IMR-90 (cell line): ENCODE measurements around the gene PDCD1. TPM values are rescaled to one million over a fixed set of nuclear protein-coding genes. Genes with fewer than 3 reads are reported as not detected.

Source experiments
- ATAC-seq: fragments of 200-7000 bp; cut with Tn5 transposase; 2 replicates; pipeline ENCODE4 v1.9.1; 2020; ENCODE audit warnings: low read depth, mild to moderate bottlenecking, moderate library complexity
- BruUV-seq: library from RNA; stranded (reverse); fragments of 400-500 nt; replicated peaks from 2 replicates; lab custom pipeline; 2021; lab: Mats Ljungman, UMichigan
- CTCF ChIA-PET: fragments of 300-600 bp; formaldehyde crosslinking; extraction: SDS; loops from one replicate; lab custom pipeline; 2021; ENCODE audit warnings: antibody characterized with exemption; lab: Yijun Ruan, JAX
- POLR2A ChIA-PET: fragments of 300-600 bp; sonication (Branson Sonifier 250); formaldehyde crosslinking; loops from one replicate; lab custom pipeline; 2022; ENCODE audit warnings: antibody characterized with exemption; ENCODE audit not compliant: unreplicated experiment; lab: Charles Lee
- DNase-seq: peaks from one replicate; pipeline ENCODE4 v3.0.0; 2013
- H2AFZ ChIP-seq: replicated peaks from 2 replicates; pipeline ENCODE3; 2013; ENCODE audit warnings: low read length, mild to moderate bottlenecking; ENCODE audit not compliant: poor library complexity
- H2AK5ac ChIP-seq: 2 replicates; pipeline ENCODE4 v1.6.1; 2013; ENCODE audit warnings: low read depth, low read length, inconsistent platforms
- H2AK9ac ChIP-seq: replicated peaks from 2 replicates; pipeline ENCODE3; 2013; ENCODE audit warnings: mild to moderate bottlenecking, low read depth, low read length, moderate library complexity; ENCODE audit not compliant: poor library complexity
- H2BK120ac ChIP-seq: 2 replicates; pipeline ENCODE4 v1.6.1; 2013; ENCODE audit warnings: low read depth, low read length, inconsistent platforms
- H2BK15ac ChIP-seq: 3 replicates; pipeline ENCODE4 v1.6.1; 2013; ENCODE audit warnings: low read depth, low read length, inconsistent platforms
- H2BK20ac ChIP-seq: 2 replicates; pipeline ENCODE4 v1.6.1; 2013; ENCODE audit warnings: low read depth, mild to moderate bottlenecking, inconsistent platforms, low read length, moderate library complexity
- H2BK5ac ChIP-seq: 2 replicates; pipeline ENCODE4 v1.6.1; 2013; ENCODE audit warnings: mild to moderate bottlenecking, low read depth, low read length, inconsistent platforms; ENCODE audit not compliant: poor library complexity, severe bottlenecking
- H3K14ac ChIP-seq: replicated peaks from 2 replicates; pipeline ENCODE4 v1.6.1; 2013; ENCODE audit warnings: low read depth, low read length, inconsistent platforms
- H3K18ac ChIP-seq: 2 replicates; pipeline ENCODE4 v1.6.1; 2013; ENCODE audit warnings: low read depth, low read length, control low read depth
- H3K23ac ChIP-seq: 2 replicates; pipeline ENCODE4 v1.6.1; 2013; ENCODE audit warnings: low read depth, low read length, inconsistent platforms
- H3K27ac ChIP-seq: 2 replicates; pipeline ENCODE4 v1.5.1; 2013; ENCODE audit warnings: mild to moderate bottlenecking, control low read depth, low read length; ENCODE audit not compliant: insufficient read depth
- H3K27me3 ChIP-seq: 2 replicates; pipeline ENCODE4 v1.6.1; 2013; ENCODE audit warnings: low read length; ENCODE audit not compliant: control insufficient read depth, insufficient read depth
- H3K36me3 ChIP-seq: 2 replicates; pipeline ENCODE4 v1.6.1; 2013; ENCODE audit warnings: low read length, mixed read lengths; ENCODE audit not compliant: control insufficient read depth, insufficient read depth
- H3K4ac ChIP-seq: 2 replicates; pipeline ENCODE4 v1.6.1; 2013; ENCODE audit warnings: low read depth, low read length, inconsistent platforms
- H3K4me1 ChIP-seq: 2 replicates; pipeline ENCODE4 v1.6.1; 2013; ENCODE audit warnings: low read length, mixed read lengths; ENCODE audit not compliant: control insufficient read depth, insufficient read depth
- H3K4me2 ChIP-seq: 2 replicates; pipeline ENCODE4 v1.6.1; 2013; ENCODE audit warnings: low read depth, mild to moderate bottlenecking, control low read depth, low read length, moderate library complexity
- H3K4me3 ChIP-seq: 2 replicates; pipeline ENCODE4 v1.5.1; 2013; ENCODE audit warnings: low read depth, mild to moderate bottlenecking, control low read depth, low read length, moderate library complexity; ENCODE audit not compliant: insufficient read depth
- H3K56ac ChIP-seq: 2 replicates; pipeline ENCODE4 v1.6.1; 2013; ENCODE audit warnings: low read length, inconsistent platforms; ENCODE audit not compliant: insufficient read depth; ENCODE audit errors: extremely low read depth
- H3K79me1 ChIP-seq, 2 experiments: 2 replicates each; pipeline ENCODE4 v1.6.1; 2013; ENCODE audit warnings: low read length in 2 of 2, inconsistent platforms in 1 of 2, low read depth in 1 of 2
- H3K9ac ChIP-seq: 2 replicates; pipeline ENCODE4 v1.6.1; 2013; ENCODE audit warnings: low read depth, low read length, control low read depth
- H3K9me1 ChIP-seq: 2 replicates; pipeline ENCODE4 v1.6.1; 2013; ENCODE audit warnings: low read length, inconsistent platforms; ENCODE audit not compliant: insufficient read depth
- H3K9me3 ChIP-seq: 2 replicates; pipeline ENCODE4 v1.6.1; 2013; ENCODE audit warnings: low read length; ENCODE audit not compliant: control insufficient read depth, insufficient read depth
- H4K20me1 ChIP-seq: 2 replicates; pipeline ENCODE4 v1.6.1; 2013; ENCODE audit warnings: low read length, inconsistent platforms; ENCODE audit not compliant: insufficient read depth
- H4K5ac ChIP-seq: 2 replicates; pipeline ENCODE4 v1.6.1; 2013; ENCODE audit warnings: mild to moderate bottlenecking, low read depth, low read length, control low read depth
- H4K8ac ChIP-seq, 2 experiments: 2 replicates each; pipeline ENCODE4 v1.6.1; 2013; ENCODE audit warnings: low read depth in 2 of 2, low read length in 2 of 2, control low read depth in 1 of 2, inconsistent platforms in 1 of 2
- H4K91ac ChIP-seq: 2 replicates; pipeline ENCODE4 v1.6.1; 2013; ENCODE audit warnings: low read depth, low read length, inconsistent platforms; ENCODE audit not compliant: insufficient read depth
- BHLHE40 ChIP-seq: fragments of 150-350 bp; IDR thresholded peaks from 2 replicates; pipeline ENCODE4 v1.6.1; 2016; ENCODE audit warnings: mild to moderate bottlenecking, low read depth, low read length
- CEBPB ChIP-seq: IDR thresholded peaks from 2 replicates; pipeline ENCODE4 v1.6.1; 2012; ENCODE audit warnings: low read depth, low read length, improper control_type of control experiment
- CHD1 ChIP-seq: IDR thresholded peaks from 2 replicates; pipeline ENCODE4 v1.6.1; 2012; ENCODE audit warnings: low read depth, low read length, improper control_type of control experiment
- CTCF ChIP-seq: conservative IDR thresholded peaks from 2 replicates; pipeline ENCODE4 v1.5.1; 2012; ENCODE audit warnings: mild to moderate bottlenecking, low read depth, low read length, improper control_type of control experiment
- ELK1 ChIP-seq: fragments of 150-350 bp; IDR thresholded peaks from 2 replicates; pipeline ENCODE4 v1.6.1; 2016; ENCODE audit warnings: low read depth, mild to moderate bottlenecking, low read length, moderate library complexity, borderline replicate concordance
- FOS ChIP-seq: fragments of 150-350 bp; IDR thresholded peaks from 2 replicates; pipeline ENCODE4 v1.6.1; 2016; ENCODE audit warnings: low read depth, low read length
- MAFK ChIP-seq: IDR thresholded peaks from 2 replicates; pipeline ENCODE4 v1.6.1; 2012; ENCODE audit warnings: low read depth, low read length, improper control_type of control experiment
- MAZ ChIP-seq: IDR thresholded peaks from 2 replicates; pipeline ENCODE4 v1.6.1; 2012; ENCODE audit warnings: low read depth, mild to moderate bottlenecking, low read length, improper control_type of control experiment, moderate library complexity, borderline replicate concordance
- MXI1 ChIP-seq: IDR thresholded peaks from 2 replicates; pipeline ENCODE4 v1.6.1; 2012; ENCODE audit warnings: low read depth, mild to moderate bottlenecking, low read length, moderate library complexity, borderline replicate concordance
- NFE2L2 ChIP-seq: fragments of 150-350 bp; IDR thresholded peaks from 2 replicates; pipeline ENCODE4 v1.6.1; 2016; ENCODE audit warnings: low read depth, mild to moderate bottlenecking, low read length
- POLR2A ChIP-seq: IDR thresholded peaks from 2 replicates; pipeline ENCODE4 v1.6.1; 2012; ENCODE audit warnings: mild to moderate bottlenecking, low read depth, low read length
- RAD21 ChIP-seq: IDR thresholded peaks from 2 replicates; pipeline ENCODE4 v1.6.1; 2012; ENCODE audit warnings: low read length, improper control_type of control experiment
- RCOR1 ChIP-seq: IDR thresholded peaks from 2 replicates; pipeline ENCODE4 v1.6.1; 2012; ENCODE audit warnings: mild to moderate bottlenecking, low read length, improper control_type of control experiment; ENCODE audit not compliant: insufficient replicate concordance
- RFX5 ChIP-seq: IDR thresholded peaks from 2 replicates; pipeline ENCODE4 v1.8.0; 2012; ENCODE audit warnings: low read depth, mild to moderate bottlenecking, low read length, moderate library complexity
- SMC3 ChIP-seq: fragments of 150-350 bp; IDR thresholded peaks from 2 replicates; pipeline ENCODE4 v1.6.1; 2016; ENCODE audit warnings: low read depth, mild to moderate bottlenecking, antibody characterized with exemption, low read length, moderate library complexity
- USF2 ChIP-seq: fragments of 150-350 bp; IDR thresholded peaks from 2 replicates; pipeline ENCODE4 v1.6.1; 2017; ENCODE audit warnings: mild to moderate bottlenecking, antibody characterized with exemption, low read length, low read depth
- WGBS, 2 experiments: methylation state at CpG; one replicate each; pipeline versions ENCODE4 v1.1.5 to v1.1.7; 2013; ENCODE audit warnings: missing lambda C conversion rate in 2 of 2; ENCODE audit not compliant: insufficient read length in 1 of 2; ENCODE audit errors: extremely low coverage in 2 of 2; 5-methylcytosine and 5-hydroxymethylcytosine counted together
- dilution Hi-C: fragments of 300-500 bp; cut with HindIII; formaldehyde crosslinking; loops from one replicate; pipeline ENCODE4 v1.14.3; 2018; ENCODE audit warnings: low sequenced_read_pairs; ENCODE audit not compliant: unreplicated experiment
- in situ Hi-C: fragments of 300-500 bp; cut with MboI; formaldehyde crosslinking; loops from 3 replicates; pipeline ENCODE4 v1.14.3; 2019; ENCODE audit warnings: low sequenced_read_pairs, inconsistent platforms, mixed read lengths
- intact Hi-C: fragments of 100-400 bp; cut with micrococcal nuclease; formaldehyde crosslinking; loops from 2 replicates; pipeline ENCODE4 v1.10.0; 2022
- polyA plus RNA-seq, 3 experiments: library from polyadenylated mRNA; depleted of rRNA; stranded (reverse); fragments of >200 nt; gene quantifications; 2 replicates each; pipeline ENCODE4 v1.2.3, GENCODE V29; 2012; ENCODE audit warnings: low replicate concordance in 1 of 3
- total RNA-seq: library from RNA; depleted of rRNA; stranded (reverse); fragments of >200 nt; gene quantifications from 2 replicates; pipeline ENCODE4 v1.2.3, GENCODE V29; 2012

Gene PDCD1
- total and polyA plus RNA-seq, 2 of the 4 experiments (the other 2 are of a cell fraction): not detected

- Histone ChIP-seq H3K79me1 (no peaks in the 10 kb centered on the region), H3K36me3 (no peaks in the 10 kb centered on the region), H3K4me1 (no peaks in the 10 kb centered on the region; the same call in 1 of the 2 replicates), H3K18ac (no peak overlapping the region), H3K27ac (no peak overlapping the region), H2AK5ac (no peak overlapping the region; the same call in 1 of the 2 replicates), H3K4ac (no peak overlapping the region), H3K27me3 (peaks cover 4% of the 10 kb centered on the region; the same call in 1 of the 2 replicates), H3K4me2 (no peak overlapping the region), H4K5ac (no peak overlapping the region), H3K9me1 (no peaks in the 10 kb centered on the region), H3K9ac (no peak overlapping the region), H3K23ac (no peak overlapping the region), H3K4me3 (no peak overlapping the region), H3K56ac (no peak overlapping the region), H3K9me3 (no peaks in the 10 kb centered on the region), H2BK5ac (no peak overlapping the region), H4K91ac (no peak overlapping the region), H4K8ac (no peak overlapping the region), H2BK120ac (no peak overlapping the region), H2AFZ (peak overlapping the region; percentile 87), H2BK15ac (no peak overlapping the region), H3K14ac (no peak overlapping the region), H2BK20ac (no peak overlapping the region), H4K20me1 (no peaks in the 10 kb centered on the region), H2AK9ac (no peak overlapping the region)
- TF ChIP-seq USF2: no peak
- no peak for TF ChIP-seq RFX5
- no peak for TF ChIP-seq MAZ
- TF ChIP-seq MXI1: no peak
- no peak for TF ChIP-seq CEBPB
- TF ChIP-seq CTCF: no peak
- TF ChIP-seq BHLHE40: no peak
- no peak for TF ChIP-seq RCOR1
- TF ChIP-seq NFE2L2: no peak
- no peak for TF ChIP-seq RAD21
- TF ChIP-seq CHD1: no peak
- no peak for TF ChIP-seq FOS
- TF ChIP-seq SMC3: no peak
- TF ChIP-seq POLR2A: no peak
- TF ChIP-seq ELK1: no peak
- TF ChIP-seq MAFK: no peak
- in situ Hi-C loops (no loop called here), dilution Hi-C loops (no loop called here), intact Hi-C loops (no loop called here)
- DNase-seq (no peak), ATAC-seq (no peak)
- ChIA-PET CTCF (interaction anchor here (1.5 kb wide), 1 partner anchor 9 kb away, joined by 4 read pairs; no protein-coding TSS in a partner anchor), POLR2A (no interaction called here)
- WGBS, 2 experiments: 83% methylated on average over 2 of the region's 9 CpGs; no CpG with 5 or more reads in 1 of the 2 experiments
- BruUV-seq: no TSS peak
Observed at GRCh38 chr2:241859017-241859435, 332 bp upstream of the PDCD1 start.
